AG09309 (cell line): ENCODE data around the gene ACP4.

Source experiments
- DNase-seq: peaks from one replicate; pipeline ENCODE4 v3.0.0-alpha.2; 2010; ENCODE audit warnings: low read depth
- H3K4me3 ChIP-seq: 2 replicates; pipeline ENCODE4 v1.5.1; 2011; ENCODE audit warnings: mild to moderate bottlenecking, low read depth, low read length, moderate library complexity; ENCODE audit not compliant: control insufficient read depth
- CTCF ChIP-seq: IDR thresholded peaks from 2 replicates; pipeline ENCODE4 v1.5.1; 2011; ENCODE audit warnings: mild to moderate bottlenecking, low read depth, low read length, inconsistent platforms; ENCODE audit not compliant: insufficient read depth, control insufficient read depth; ENCODE audit errors: missing control alignments

The ACP4 gene

GRCh38 chr19:50791594-50792271, 1.5 kb downstream of the ACP4 start:
- H3K4me3 ChIP-seq: no peak overlapping the region
- no peak for TF ChIP-seq CTCF
- no peak for DNase-seq

- TF ChIP-seq CTCF: no peak
- no peak for DNase-seq
- no peak overlapping the region for H3K4me3 ChIP-seq
Observed at GRCh38 chr19:50792272-50793250, 2.3 kb downstream of the ACP4 start.

GRCh38 chr19:50793558-50794065, 3.4 kb downstream of the ACP4 start:
- H3K4me3 ChIP-seq: no peak overlapping the region
- DNase-seq: no peak
- TF ChIP-seq CTCF: no peak

- no peak for DNase-seq
- TF ChIP-seq CTCF: no peak
- no peak overlapping the region for H3K4me3 ChIP-seq
Observed at GRCh38 chr19:50794074-50794875, 4.1 kb downstream of the ACP4 start.

GRCh38 chr19:50794876-50795663, 4.9 kb downstream of the ACP4 start:
- no peak for DNase-seq
- TF ChIP-seq CTCF: peak; percentile 15
- no peak overlapping the region for H3K4me3 ChIP-seq

GRCh38 chr19:50795664-50796073, 5.5 kb downstream of the ACP4 start:
- no peak for TF ChIP-seq CTCF
- H3K4me3 ChIP-seq: no peak overlapping the region
- no peak for DNase-seq
